Esophagus muscularis mucosa (tissue), 4 donors: Measurements from ENCODE around the gene PPP6R3.

Experiments
- EP300 ChIP-seq: sonication (generic); formaldehyde crosslinking; IDR thresholded peaks from one replicate; pipeline ENCODE4 v1.6.1; 2017; ENCODE audit warnings: antibody characterized with exemption
- POLR2A ChIP-seq: fragments of 450-650 bp; IDR thresholded peaks from one replicate; pipeline ENCODE4 v1.6.1; 2017; ENCODE audit warnings: antibody characterized with exemption, moderate library complexity, mild to moderate bottlenecking, low read depth
- POLR2AphosphoS5 ChIP-seq, 2 donors: sonication (generic); formaldehyde crosslinking; IDR thresholded peaks; one replicate each; pipeline ENCODE4 v1.6.1; 2017; ENCODE audit warnings: antibody characterized with exemption in 2 of 2
- TF ChIP-seq, protein P1 (sequence below), 3 experiments: fragments of 200-600 bp in 2 of 3; fragments of 450-650 bp in 1 of 3; sonication (generic) in 2 of 3; IDR thresholded peaks; one replicate each; pipeline ENCODE4 v1.5.1; 2017 to 2019; ENCODE audit warnings: antibody characterized with exemption in 3 of 3, mild to moderate bottlenecking in 2 of 3, moderate library complexity in 1 of 3

DNA sequence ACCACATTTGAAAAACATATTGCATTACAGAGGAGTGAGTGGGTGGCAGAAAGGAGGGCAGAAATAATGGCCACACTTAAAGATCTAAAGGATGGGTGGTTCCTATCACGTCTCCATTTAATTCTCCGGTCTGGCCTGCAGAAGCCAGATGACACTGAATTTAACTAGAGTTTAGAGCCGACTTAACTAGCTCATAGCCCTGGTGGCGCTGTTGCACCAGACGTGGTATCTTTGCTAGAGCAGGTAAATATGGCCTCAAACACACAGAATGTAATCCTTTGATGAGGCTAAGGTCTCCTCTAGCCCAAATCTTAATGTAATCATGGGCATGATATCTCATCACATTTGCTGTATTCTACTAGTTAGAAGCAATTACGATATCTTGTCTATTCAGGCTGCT lies 172.2 kb downstream of the PPP6R3 start:
- TF ChIP-seq, protein P1, sequence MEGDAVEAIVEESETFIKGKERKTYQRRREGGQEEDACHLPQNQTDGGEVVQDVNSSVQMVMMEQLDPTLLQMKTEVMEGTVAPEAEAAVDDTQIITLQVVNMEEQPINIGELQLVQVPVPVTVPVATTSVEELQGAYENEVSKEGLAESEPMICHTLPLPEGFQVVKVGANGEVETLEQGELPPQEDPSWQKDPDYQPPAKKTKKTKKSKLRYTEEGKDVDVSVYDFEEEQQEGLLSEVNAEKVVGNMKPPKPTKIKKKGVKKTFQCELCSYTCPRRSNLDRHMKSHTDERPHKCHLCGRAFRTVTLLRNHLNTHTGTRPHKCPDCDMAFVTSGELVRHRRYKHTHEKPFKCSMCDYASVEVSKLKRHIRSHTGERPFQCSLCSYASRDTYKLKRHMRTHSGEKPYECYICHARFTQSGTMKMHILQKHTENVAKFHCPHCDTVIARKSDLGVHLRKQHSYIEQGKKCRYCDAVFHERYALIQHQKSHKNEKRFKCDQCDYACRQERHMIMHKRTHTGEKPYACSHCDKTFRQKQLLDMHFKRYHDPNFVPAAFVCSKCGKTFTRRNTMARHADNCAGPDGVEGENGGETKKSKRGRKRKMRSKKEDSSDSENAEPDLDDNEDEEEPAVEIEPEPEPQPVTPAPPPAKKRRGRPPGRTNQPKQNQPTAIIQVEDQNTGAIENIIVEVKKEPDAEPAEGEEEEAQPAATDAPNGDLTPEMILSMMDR (IDR thresholded peaks at IDR 0.05), result no peak
- TF ChIP-seq EP300, result no peak
- no peak for TF ChIP-seq POLR2A
- TF ChIP-seq POLR2AphosphoS5 (IDR thresholded peaks at IDR 0.05), result no peak
